Breast epithelium (tissue), 3 donors: Measurements from ENCODE around the gene SLC16A12.
"Not testable (repeated sequence)": the region's sequence is repeated elsewhere in the genome, so short reads cannot be mapped to it uniquely, and the experiment has no call there.

Experiments
- POLR2A ChIP-seq: fragments of 450-650 bp; IDR thresholded peaks from one replicate; pipeline ENCODE4 v1.6.1; 2016; ENCODE audit warnings: antibody characterized with exemption, mild to moderate bottlenecking, moderate library complexity
- POLR2AphosphoS5 ChIP-seq, 3 donors: sonication (generic); formaldehyde crosslinking; IDR thresholded peaks; one replicate each; pipeline ENCODE4 v1.6.1; 2017; ENCODE audit warnings: antibody characterized with exemption in 3 of 3
- TF ChIP-seq, protein P1 (sequence below), 3 donors: fragments of 450-650 bp; IDR thresholded peaks; one replicate each; pipeline ENCODE4 v1.5.1; 2016 to 2017; ENCODE audit warnings: antibody characterized with exemption in 3 of 3, mild to moderate bottlenecking in 3 of 3, moderate library complexity in 3 of 3

DNA sequence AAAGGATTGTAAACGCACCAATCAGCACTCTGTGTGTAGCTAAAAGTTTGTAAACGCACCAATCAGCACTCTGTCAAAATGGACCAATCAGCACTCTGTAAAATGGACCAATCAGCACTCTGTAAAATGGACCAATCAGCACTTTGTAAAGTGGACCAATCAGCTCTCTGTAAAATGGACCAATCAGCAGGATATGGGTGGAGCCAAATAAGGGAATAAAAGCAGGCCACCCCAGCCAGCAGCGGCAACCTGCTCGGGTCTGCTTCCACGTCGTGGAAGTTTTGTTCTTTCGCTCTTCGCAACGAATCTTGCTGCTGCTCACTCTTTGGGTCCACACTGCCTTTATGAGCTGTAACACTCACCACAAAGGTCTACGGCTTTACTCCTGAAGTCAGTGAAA, 123.1 kb downstream of the SLC16A12 start:
- TF ChIP-seq, protein P1, sequence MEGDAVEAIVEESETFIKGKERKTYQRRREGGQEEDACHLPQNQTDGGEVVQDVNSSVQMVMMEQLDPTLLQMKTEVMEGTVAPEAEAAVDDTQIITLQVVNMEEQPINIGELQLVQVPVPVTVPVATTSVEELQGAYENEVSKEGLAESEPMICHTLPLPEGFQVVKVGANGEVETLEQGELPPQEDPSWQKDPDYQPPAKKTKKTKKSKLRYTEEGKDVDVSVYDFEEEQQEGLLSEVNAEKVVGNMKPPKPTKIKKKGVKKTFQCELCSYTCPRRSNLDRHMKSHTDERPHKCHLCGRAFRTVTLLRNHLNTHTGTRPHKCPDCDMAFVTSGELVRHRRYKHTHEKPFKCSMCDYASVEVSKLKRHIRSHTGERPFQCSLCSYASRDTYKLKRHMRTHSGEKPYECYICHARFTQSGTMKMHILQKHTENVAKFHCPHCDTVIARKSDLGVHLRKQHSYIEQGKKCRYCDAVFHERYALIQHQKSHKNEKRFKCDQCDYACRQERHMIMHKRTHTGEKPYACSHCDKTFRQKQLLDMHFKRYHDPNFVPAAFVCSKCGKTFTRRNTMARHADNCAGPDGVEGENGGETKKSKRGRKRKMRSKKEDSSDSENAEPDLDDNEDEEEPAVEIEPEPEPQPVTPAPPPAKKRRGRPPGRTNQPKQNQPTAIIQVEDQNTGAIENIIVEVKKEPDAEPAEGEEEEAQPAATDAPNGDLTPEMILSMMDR (IDR thresholded peaks at IDR 0.05) = not testable (repeated sequence)
- not testable (repeated sequence) for TF ChIP-seq POLR2A; POLR2AphosphoS5 (IDR thresholded peaks at IDR 0.05)
